Mucosa of rectum (tissue), 2 donors: ENCODE measurements around the gene PSTK.

Experiments used
- H3K27ac ChIP-seq, 2 donors: one replicate each; pipeline ENCODE4 v1.7.0; 2013; ENCODE audit warnings: inconsistent platforms in 2 of 2, low read depth in 2 of 2, low read length in 2 of 2
- H3K27me3 ChIP-seq, 2 donors: one replicate each; pipeline ENCODE4 v1.7.0; 2013; ENCODE audit warnings: low read length in 2 of 2; ENCODE audit not compliant: control insufficient read depth in 2 of 2, insufficient read depth in 2 of 2
- H3K36me3 ChIP-seq, 2 donors: one replicate each; pipeline ENCODE4 v1.7.0; 2013; ENCODE audit warnings: low read length in 2 of 2; ENCODE audit not compliant: control insufficient read depth in 2 of 2, insufficient read depth in 2 of 2
- H3K4me1 ChIP-seq, 2 donors: one replicate each; pipeline ENCODE4 v1.7.0; 2013; ENCODE audit warnings: low read length in 2 of 2, mild to moderate bottlenecking in 1 of 2; ENCODE audit not compliant: control insufficient read depth in 2 of 2, insufficient read depth in 2 of 2
- H3K4me3 ChIP-seq, 2 donors: one replicate each; pipeline ENCODE4 v1.7.0; 2013; ENCODE audit warnings: low read length in 2 of 2
- H3K9ac ChIP-seq, 2 donors: one replicate each; pipeline ENCODE4 v1.7.0; 2013; ENCODE audit warnings: low read length in 2 of 2, low read depth in 1 of 2, mild to moderate bottlenecking in 1 of 2
- H3K9me3 ChIP-seq, 2 donors: one replicate each; pipeline ENCODE4 v1.7.0; 2013; ENCODE audit warnings: low read length in 2 of 2; ENCODE audit not compliant: control insufficient read depth in 2 of 2
- donor health status: healthy.
- donor health status: Normal muscosa, but diverticular disease.

Gene PSTK

GRCh38 chr10:123004298-123004697 lies 24.1 kb downstream of the PSTK start:
- peaks cover 7 to 13% of the 10 kb centered on the region in 2 donors for H3K4me1 ChIP-seq
- H3K27ac ChIP-seq, result no peak overlapping the region
- no peaks in the 10 kb centered on the region for H3K9me3 ChIP-seq
- H3K36me3 ChIP-seq, result no peaks in the 10 kb centered on the region
- H3K4me3 ChIP-seq, result no peak overlapping the region
- H3K27me3 ChIP-seq, result no peaks in the 10 kb centered on the region
- no peak overlapping the region for H3K9ac ChIP-seq

GRCh38 chr10:123007558-123008354 lies 27.6 kb downstream of the PSTK start:
- peak overlapping the region; percentile 87 to 96 for H3K4me3 ChIP-seq
- H3K27me3 ChIP-seq, result no peaks in the 10 kb centered on the region
- H3K9me3 ChIP-seq, result no peaks in the 10 kb centered on the region
- peak overlapping the region; percentile 90 to 93 for H3K27ac ChIP-seq
- H3K4me1 ChIP-seq, result peaks cover 12 to 18% of the 10 kb centered on the region in 2 donors
- no peaks in the 10 kb centered on the region for H3K36me3 ChIP-seq
- peak overlapping the region; percentile 92 for H3K9ac ChIP-seq

- H3K36me3 ChIP-seq, result no peaks in the 10 kb centered on the region
- no peaks in the 10 kb centered on the region for H3K9me3 ChIP-seq
- H3K4me1 ChIP-seq, result peaks cover 12 to 18% of the 10 kb centered on the region in 2 donors
- peak within 1 kb of the TSS; percentile 88 to 96 for H3K4me3 ChIP-seq
- H3K27me3 ChIP-seq, result no peaks in the 10 kb centered on the region
- H3K27ac ChIP-seq, result peak within 1 kb of the TSS; percentile 90 to 93
- H3K9ac ChIP-seq, result peak within 1 kb of the TSS; percentile 92
Measured at GRCh38 chr10:123008355-123009104, 28.3 kb downstream of the PSTK start, which contains the start of the genes ACADSB and IKZF5. TSS of gene ACADSB (plus strand) at chr10:123009006. CDS start at chr10:123009030, 24 bp downstream. TSS of gene IKZF5 (minus strand) at chr10:123008795. CDS start at chr10:122998625, 10,170 bp downstream.

- Histone ChIP-seq H3K27me3 (no peaks in the 10 kb centered on the region), H3K27ac (peak overlapping the region; percentile 57 to 60), H3K4me1 (peaks cover 12 to 18% of the 10 kb centered on the region in 2 donors), H3K36me3 (no peaks in the 10 kb centered on the region), H3K4me3 (peak overlapping the region; percentile 88 to 90), H3K9ac (peak overlapping the region; percentile 83 to 92), H3K9me3 (no peaks in the 10 kb centered on the region)
Measured at GRCh38 chr10:123009105-123009820, 29.1 kb downstream of the PSTK start.

GRCh38 chr10:123011987-123012386 lies 31.8 kb downstream of the PSTK start:
- H3K4me1 ChIP-seq, result peaks cover 12 to 15% of the 10 kb centered on the region in 2 donors
- H3K27me3 ChIP-seq, result no peaks in the 10 kb centered on the region
- H3K9ac ChIP-seq, result no peak overlapping the region
- no peak overlapping the region for H3K4me3 ChIP-seq
- no peak overlapping the region for H3K27ac ChIP-seq
- H3K9me3 ChIP-seq, result no peaks in the 10 kb centered on the region
- no peaks in the 10 kb centered on the region for H3K36me3 ChIP-seq

GRCh38 chr10:123013456-123014419 lies 33.5 kb downstream of the PSTK start:
- Histone ChIP-seq H3K36me3 (no peaks in the 10 kb centered on the region), H3K27ac (no peak overlapping the region), H3K27me3 (no peaks in the 10 kb centered on the region)

GRCh38 chr10:123014772-123015171 lies 34.6 kb downstream of the PSTK start:
- H3K36me3 ChIP-seq, result no peaks in the 10 kb centered on the region
- no peaks in the 10 kb centered on the region for H3K27me3 ChIP-seq
- H3K4me3 ChIP-seq, result no peak overlapping the region
- peaks cover under 1 to 4% of the 10 kb centered on the region in 2 donors for H3K4me1 ChIP-seq
- no peaks in the 10 kb centered on the region for H3K9me3 ChIP-seq
- H3K27ac ChIP-seq, result no peak overlapping the region
- no peak overlapping the region for H3K9ac ChIP-seq

More at GRCh38 chr10:123013456-123014419, 33.5 kb downstream of the PSTK start:
- Histone ChIP-seq H3K9ac (no peak overlapping the region), H3K9me3 (no peaks in the 10 kb centered on the region), H3K4me3 (no peak overlapping the region), H3K4me1 (peaks cover 4 to 8% of the 10 kb centered on the region in 2 donors)

GRCh38 chr10:123016228-123016627 lies 36.0 kb downstream of the PSTK start:
- no peaks in the 10 kb centered on the region for H3K9me3 ChIP-seq
- H3K27me3 ChIP-seq, result no peaks in the 10 kb centered on the region
- H3K36me3 ChIP-seq, result no peaks in the 10 kb centered on the region
- no peaks in the 10 kb centered on the region for H3K4me1 ChIP-seq
- no peak overlapping the region for H3K4me3 ChIP-seq
- H3K27ac ChIP-seq, result no peak overlapping the region
- H3K9ac ChIP-seq, result no peak overlapping the region
